Bronchial epithelial cell (primary cell): ENCODE measurements around the gene CCM2. TPM values are rescaled to one million over a fixed set of nuclear protein-coding genes. Genes with fewer than 3 reads are reported as not detected.

Experiments
- DNase-seq: peaks from one replicate; pipeline ENCODE4 v3.0.0-alpha.2; 2010; ENCODE audit warnings: low read depth
- FAIRE-seq: peaks from 2 replicates; lab custom pipeline; 2011; peaks lifted over from hg19 to GRCh38; lab: Jason Lieb, UNC
- H3K27me3 ChIP-seq: 2 replicates; pipeline ENCODE4 v1.5.1; 2011; ENCODE audit warnings: low read length; ENCODE audit not compliant: control insufficient read depth, insufficient read depth
- H3K36me3 ChIP-seq: 2 replicates; pipeline ENCODE4 v1.5.1; 2011; ENCODE audit warnings: low read length; ENCODE audit not compliant: control insufficient read depth, insufficient read depth
- H3K4me3 ChIP-seq: 2 replicates; pipeline ENCODE4 v1.5.1; 2011; ENCODE audit warnings: mild to moderate bottlenecking, low read depth, low read length, control low read depth
- total RNA-seq: library from RNA; depleted of rRNA; stranded (reverse); fragments of >200 nt; gene quantifications from 2 replicates; pipeline ENCODE4 v1.2.1, GENCODE V29; 2014
- TF ChIP-seq, protein P1 (sequence below): IDR thresholded peaks from 2 replicates; pipeline ENCODE4 v1.5.1; 2011; ENCODE audit warnings: mild to moderate bottlenecking, moderate library complexity, low read length, control low read depth, inconsistent platforms; ENCODE audit not compliant: insufficient read depth, severe bottlenecking

The CCM2 gene
- total RNA-seq, 1 donor from 2014 or later = 45.0 TPM

GRCh38 chr7:45092100-45092930, 92.3 kb downstream of the CCM2 start:
- TF ChIP-seq, protein P1, sequence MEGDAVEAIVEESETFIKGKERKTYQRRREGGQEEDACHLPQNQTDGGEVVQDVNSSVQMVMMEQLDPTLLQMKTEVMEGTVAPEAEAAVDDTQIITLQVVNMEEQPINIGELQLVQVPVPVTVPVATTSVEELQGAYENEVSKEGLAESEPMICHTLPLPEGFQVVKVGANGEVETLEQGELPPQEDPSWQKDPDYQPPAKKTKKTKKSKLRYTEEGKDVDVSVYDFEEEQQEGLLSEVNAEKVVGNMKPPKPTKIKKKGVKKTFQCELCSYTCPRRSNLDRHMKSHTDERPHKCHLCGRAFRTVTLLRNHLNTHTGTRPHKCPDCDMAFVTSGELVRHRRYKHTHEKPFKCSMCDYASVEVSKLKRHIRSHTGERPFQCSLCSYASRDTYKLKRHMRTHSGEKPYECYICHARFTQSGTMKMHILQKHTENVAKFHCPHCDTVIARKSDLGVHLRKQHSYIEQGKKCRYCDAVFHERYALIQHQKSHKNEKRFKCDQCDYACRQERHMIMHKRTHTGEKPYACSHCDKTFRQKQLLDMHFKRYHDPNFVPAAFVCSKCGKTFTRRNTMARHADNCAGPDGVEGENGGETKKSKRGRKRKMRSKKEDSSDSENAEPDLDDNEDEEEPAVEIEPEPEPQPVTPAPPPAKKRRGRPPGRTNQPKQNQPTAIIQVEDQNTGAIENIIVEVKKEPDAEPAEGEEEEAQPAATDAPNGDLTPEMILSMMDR = no peak
- H3K4me3 ChIP-seq = no peak overlapping the region
- FAIRE-seq = no peak
- no peaks in the 10 kb centered on the region for H3K36me3 ChIP-seq
- H3K27me3 ChIP-seq = no peaks in the 10 kb centered on the region
- DNase-seq = peak; percentile 85

DNA sequence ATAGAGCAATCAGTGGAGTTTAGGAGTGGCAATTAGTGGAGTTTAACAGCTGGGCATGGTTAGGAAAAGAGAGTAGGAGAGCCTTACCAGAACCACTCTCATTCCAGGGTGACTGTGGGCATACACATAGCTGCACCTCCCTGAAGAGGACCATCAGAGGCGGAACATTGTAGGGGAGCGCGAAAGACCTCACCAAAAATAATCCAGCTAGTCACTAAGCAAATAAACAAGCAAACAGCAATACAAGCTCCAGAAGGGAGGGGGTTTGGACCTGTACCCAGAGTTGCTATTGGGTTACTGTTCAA, 92.9 kb downstream of the CCM2 start:
- H3K27me3 ChIP-seq = no peaks in the 10 kb centered on the region
- FAIRE-seq (no peak), DNase-seq (no peak)
- no peaks in the 10 kb centered on the region for H3K36me3 ChIP-seq
- TF ChIP-seq, protein P1 = no peak
- H3K4me3 ChIP-seq = no peak overlapping the region

DNA sequence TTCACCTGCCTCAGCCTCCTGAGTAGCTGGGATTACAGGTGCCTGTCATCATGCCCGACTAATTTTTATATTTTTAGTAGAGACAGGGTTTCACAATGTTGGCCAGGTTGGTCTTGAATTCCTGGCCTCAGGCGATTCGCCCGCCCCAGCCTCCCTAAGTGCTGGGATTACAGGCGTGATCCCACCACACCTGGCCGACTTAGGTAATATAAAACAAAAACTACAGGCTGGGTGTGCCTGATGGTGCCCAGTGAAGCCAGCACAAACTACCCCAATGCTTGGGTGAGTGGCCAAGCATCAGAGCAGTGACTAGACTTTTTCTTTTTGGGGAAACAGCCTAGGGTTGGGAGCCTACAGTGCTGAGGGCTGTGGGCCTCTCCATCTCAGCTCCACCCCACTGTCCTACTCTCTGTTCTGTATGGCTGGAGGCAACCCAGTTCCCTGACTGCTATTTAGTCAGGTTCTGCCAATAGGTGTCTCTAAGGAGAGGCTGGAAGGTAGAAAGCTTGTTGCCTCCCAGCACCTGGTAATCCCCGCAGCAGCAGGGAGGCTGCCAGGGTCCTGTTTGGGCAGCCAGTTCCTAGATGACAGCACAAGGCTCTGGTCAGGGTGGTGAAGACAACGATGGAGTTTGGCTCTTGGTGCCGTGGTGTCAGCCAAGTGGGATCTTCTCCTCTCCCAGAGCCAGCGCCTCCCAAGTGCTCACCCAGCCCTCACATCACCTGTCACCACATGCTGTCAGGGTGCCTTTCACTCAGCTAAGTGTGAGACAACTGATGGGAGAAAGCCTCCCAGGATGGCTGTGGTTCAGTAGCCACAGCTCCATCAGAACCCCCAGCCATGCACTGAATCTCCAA, 99.2 kb downstream of the CCM2 start:
- Histone ChIP-seq H3K36me3 (peaks cover 36% of the 10 kb centered on the region), H3K4me3 (no peak overlapping the region)
- peak; percentile 7 for FAIRE-seq

DNA sequence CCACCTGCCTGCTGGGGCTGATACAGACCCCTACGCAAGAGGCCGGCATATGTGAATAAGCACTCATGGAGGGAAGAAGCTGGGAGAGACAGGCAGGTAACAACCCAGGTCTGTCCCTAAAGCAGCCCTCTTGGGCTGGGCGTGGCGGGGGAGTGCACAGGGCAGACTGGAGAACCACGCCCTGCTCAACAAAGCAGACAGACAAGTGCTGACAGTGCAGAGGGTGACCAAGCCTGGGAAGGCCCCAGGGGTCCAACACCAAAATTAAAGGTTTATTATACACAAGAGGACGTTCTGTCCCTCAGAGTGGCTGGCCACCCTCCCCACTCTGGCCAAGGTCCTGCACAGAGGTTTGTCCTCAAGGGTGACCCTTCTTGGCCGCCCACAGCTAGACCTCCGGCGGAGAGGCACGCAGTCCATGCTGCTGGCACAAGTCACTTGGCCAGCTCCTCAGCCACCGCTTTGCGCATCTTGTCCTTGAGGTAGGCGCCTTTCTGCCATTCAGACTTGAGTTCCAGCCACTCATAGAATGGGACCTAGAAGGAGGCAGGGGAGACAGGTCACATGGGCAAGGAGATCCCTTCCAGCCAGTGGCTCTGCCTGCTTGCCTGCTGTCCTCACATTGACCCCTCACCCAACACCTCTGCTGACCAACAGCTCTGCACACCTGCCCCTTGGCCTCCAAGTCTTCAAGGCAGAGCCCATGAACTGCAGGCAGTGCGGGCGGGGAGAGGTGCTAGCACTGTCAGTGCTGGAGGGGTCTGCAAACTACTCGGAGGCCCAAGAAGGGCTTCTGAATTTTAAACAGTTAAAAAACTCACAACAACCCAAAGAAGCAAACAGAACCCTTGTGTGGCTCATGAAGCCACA, 100.1 kb downstream of the CCM2 start:
- H3K27me3 ChIP-seq = no peaks in the 10 kb centered on the region
- DNase-seq = no peak
- FAIRE-seq = no peak
- H3K36me3 ChIP-seq = peaks cover 45% of the 10 kb centered on the region
- TF ChIP-seq, protein P1 = no peak
- H3K4me3 ChIP-seq = no peak overlapping the region

More for the DNA sequence above, 99.2 kb downstream of the CCM2 start:
- H3K27me3 ChIP-seq = no peaks in the 10 kb centered on the region
- TF ChIP-seq, protein P1 = no peak
- no peak for DNase-seq

DNA sequence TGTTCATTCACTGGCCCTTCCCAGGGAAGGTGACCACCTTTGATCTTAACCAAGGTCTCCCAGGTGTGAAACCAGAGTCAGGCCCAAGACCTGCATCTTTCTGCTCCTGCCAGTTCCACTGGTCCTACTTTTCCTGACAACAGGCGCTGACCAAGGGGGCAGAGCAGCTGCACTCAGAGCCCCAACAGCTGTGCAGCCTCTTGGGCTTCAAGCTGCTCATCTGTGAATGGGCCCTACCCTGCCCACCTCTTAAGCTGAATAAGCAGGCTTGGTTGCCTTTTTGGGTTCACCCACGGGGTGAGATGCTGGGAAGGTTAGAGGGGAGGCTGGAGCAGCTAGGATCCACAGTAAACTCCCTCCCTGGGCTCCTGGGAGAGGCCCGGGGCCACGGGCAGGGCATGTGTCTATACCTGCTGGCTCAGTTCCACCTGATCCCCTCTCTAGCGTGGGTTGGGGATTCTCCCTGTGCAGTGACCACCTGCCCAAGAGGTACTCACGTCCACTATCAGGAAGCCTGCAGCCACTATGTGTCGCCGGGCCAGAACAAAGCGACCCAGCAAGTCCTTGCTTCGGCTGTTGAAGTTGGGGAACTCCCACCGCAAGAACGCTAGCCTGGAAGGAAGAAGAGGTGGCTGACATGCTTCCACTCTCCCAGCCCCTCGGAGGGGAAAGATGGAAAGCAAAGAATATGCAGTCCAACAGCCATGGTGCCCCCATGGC, 100.9 kb downstream of the CCM2 start:
- Histone ChIP-seq H3K27me3 (no peaks in the 10 kb centered on the region), H3K4me3 (no peak overlapping the region), H3K36me3 (peaks cover 52% of the 10 kb centered on the region)
- TF ChIP-seq, protein P1 = no peak
- DNase-seq (no peak), FAIRE-seq (no peak)
